ENCODE data around the gene EVA1C.

The EVA1C gene

GRCh38 chr21:32413697-32414578, 1.4 kb downstream of the EVA1C start:
- Histone ChIP-seq H3K27ac (ENCODE audit: low read depth, low read length) (no peak overlapping the region), H3K27me3 (ENCODE audit: insufficient read depth, low read length) (peaks cover 63% of the 10 kb centered on the region), H3K36me3 (ENCODE audit: insufficient read depth, low read length) (no peaks in the 10 kb centered on the region), H3K9me3 (ENCODE audit: insufficient read depth, low read depth, low read length) (no peaks in the 10 kb centered on the region), H3K9ac (ENCODE audit: low read depth, low read length) (no peak overlapping the region), H3K4me3 (ENCODE audit: low read length) (no peak overlapping the region; the same call in 1 of the 2 replicates), H3K4me1 (ENCODE audit: insufficient read depth, low read length) (peaks cover 19% of the 10 kb centered on the region)
- 73% methylated on average over 7 of the region's 7 CpGs for WGBS

GRCh38 chr21:32414579-32415358, 2.3 kb downstream of the EVA1C start:
- Histone ChIP-seq H3K27me3 (ENCODE audit: insufficient read depth, low read length) (peaks cover 55% of the 10 kb centered on the region), H3K9me3 (ENCODE audit: insufficient read depth, low read depth, low read length) (no peaks in the 10 kb centered on the region), H3K4me1 (ENCODE audit: insufficient read depth, low read length) (peaks cover 19% of the 10 kb centered on the region), H3K27ac (ENCODE audit: low read depth, low read length) (no peak overlapping the region; the same call in 1 of the 2 replicates), H3K36me3 (ENCODE audit: insufficient read depth, low read length) (no peaks in the 10 kb centered on the region), H3K4me3 (ENCODE audit: low read length) (no peak overlapping the region), H3K9ac (ENCODE audit: low read depth, low read length) (no peak overlapping the region)
- 71% methylated on average over 8 of the region's 8 CpGs for WGBS

- no peak overlapping the region for H3K9ac ChIP-seq (ENCODE audit: low read depth, low read length)
- H3K27me3 ChIP-seq (ENCODE audit: insufficient read depth, low read length) = peaks cover 46% of the 10 kb centered on the region
- H3K36me3 ChIP-seq (ENCODE audit: insufficient read depth, low read length) = no peaks in the 10 kb centered on the region
- peaks cover 19% of the 10 kb centered on the region for H3K4me1 ChIP-seq (ENCODE audit: insufficient read depth, low read length)
- no peaks in the 10 kb centered on the region for H3K9me3 ChIP-seq (ENCODE audit: insufficient read depth, low read depth, low read length)
- 68% methylated on average over 11 of the region's 11 CpGs for whole genome bisulfite sequencing
- no peak overlapping the region for H3K4me3 ChIP-seq (ENCODE audit: low read length)
- no peak overlapping the region; the same call in 1 of the 2 replicates for H3K27ac ChIP-seq (ENCODE audit: low read depth, low read length)
Measured at GRCh38 chr21:32415451-32416398, 3.2 kb downstream of the EVA1C start.

GRCh38 chr21:32418146-32418545, 5.6 kb downstream of the EVA1C start:
- 89% methylated on average over 4 of the region's 4 CpGs for WGBS
- H3K27me3 ChIP-seq (ENCODE audit: insufficient read depth, low read length) = peaks cover 22% of the 10 kb centered on the region
- H3K9me3 ChIP-seq (ENCODE audit: insufficient read depth, low read depth, low read length) = peaks cover 5% of the 10 kb centered on the region
- no peak overlapping the region for H3K27ac ChIP-seq (ENCODE audit: low read depth, low read length)
- H3K4me1 ChIP-seq (ENCODE audit: insufficient read depth, low read length) = peaks cover 17% of the 10 kb centered on the region
- H3K4me3 ChIP-seq (ENCODE audit: low read length) = no peak overlapping the region
- H3K9ac ChIP-seq (ENCODE audit: low read depth, low read length) = no peak overlapping the region
- H3K36me3 ChIP-seq (ENCODE audit: insufficient read depth, low read length) = no peaks in the 10 kb centered on the region

- H3K27ac ChIP-seq (ENCODE audit: low read depth, low read length) = no peak overlapping the region
- 95% methylated on average over 1 of the region's 2 CpGs for WGBS
Measured at GRCh38 chr21:32422064-32422463, 9.6 kb downstream of the EVA1C start.

GRCh38 chr21:32423320-32424190, 11.0 kb downstream of the EVA1C start:
- Histone ChIP-seq H3K4me1 (ENCODE audit: insufficient read depth, low read length) (peaks cover 3% of the 10 kb centered on the region; the same call in 1 of the 2 replicates), H3K36me3 (ENCODE audit: insufficient read depth, low read length) (no peaks in the 10 kb centered on the region), H3K27ac (ENCODE audit: low read depth, low read length) (no peak overlapping the region), H3K9me3 (ENCODE audit: insufficient read depth, low read depth, low read length) (peaks cover 5% of the 10 kb centered on the region), H3K27me3 (ENCODE audit: insufficient read depth, low read length) (no peaks in the 10 kb centered on the region), H3K4me3 (ENCODE audit: low read length) (no peak overlapping the region), H3K9ac (ENCODE audit: low read depth, low read length) (no peak overlapping the region)
- WGBS = 88% methylated on average over 9 of the region's 9 CpGs

More at GRCh38 chr21:32422064-32422463, 9.6 kb downstream of the EVA1C start:
- Histone ChIP-seq H3K9me3 (ENCODE audit: insufficient read depth, low read depth, low read length) (peaks cover 5% of the 10 kb centered on the region), H3K9ac (ENCODE audit: low read depth, low read length) (no peak overlapping the region), H3K4me3 (ENCODE audit: low read length) (no peak overlapping the region), H3K36me3 (ENCODE audit: insufficient read depth, low read length) (no peaks in the 10 kb centered on the region), H3K4me1 (ENCODE audit: insufficient read depth, low read length) (no peaks in the 10 kb centered on the region), H3K27me3 (ENCODE audit: insufficient read depth, low read length) (no peaks in the 10 kb centered on the region)

- no peaks in the 10 kb centered on the region for H3K36me3 ChIP-seq (ENCODE audit: insufficient read depth, low read length)
- no peak overlapping the region for H3K9ac ChIP-seq (ENCODE audit: low read depth, low read length)
- H3K27me3 ChIP-seq (ENCODE audit: insufficient read depth, low read length) = no peaks in the 10 kb centered on the region
- no peak overlapping the region for H3K27ac ChIP-seq (ENCODE audit: low read depth, low read length)
- peaks cover 7% of the 10 kb centered on the region; the same call in 1 of the 2 replicates for H3K4me1 ChIP-seq (ENCODE audit: insufficient read depth, low read length)
- peaks cover 5% of the 10 kb centered on the region for H3K9me3 ChIP-seq (ENCODE audit: insufficient read depth, low read depth, low read length)
- WGBS = 97% methylated on average over 2 of the region's 2 CpGs
- no peak overlapping the region for H3K4me3 ChIP-seq (ENCODE audit: low read length)
Measured at GRCh38 chr21:32424191-32424535, 11.7 kb downstream of the EVA1C start.

- WGBS = 93% methylated on average over 5 of the region's 5 CpGs
- Histone ChIP-seq H3K27me3 (ENCODE audit: insufficient read depth, low read length) (no peaks in the 10 kb centered on the region), H3K9me3 (ENCODE audit: insufficient read depth, low read depth, low read length) (peaks cover 5% of the 10 kb centered on the region), H3K27ac (ENCODE audit: low read depth, low read length) (no peak overlapping the region), H3K4me3 (ENCODE audit: low read length) (no peak overlapping the region), H3K9ac (ENCODE audit: low read depth, low read length) (no peak overlapping the region), H3K36me3 (ENCODE audit: insufficient read depth, low read length) (no peaks in the 10 kb centered on the region), H3K4me1 (ENCODE audit: insufficient read depth, low read length) (peaks cover 7% of the 10 kb centered on the region; the same call in 1 of the 2 replicates)
Measured at GRCh38 chr21:32424674-32425073, 12.2 kb downstream of the EVA1C start.

- Histone ChIP-seq H3K27me3 (ENCODE audit: insufficient read depth, low read length) (no peaks in the 10 kb centered on the region), H3K27ac (ENCODE audit: low read depth, low read length) (no peak overlapping the region), H3K4me1 (ENCODE audit: insufficient read depth, low read length) (peaks cover 7% of the 10 kb centered on the region; the same call in 1 of the 2 replicates), H3K4me3 (ENCODE audit: low read length) (no peak overlapping the region), H3K9ac (ENCODE audit: low read depth, low read length) (no peak overlapping the region), H3K36me3 (ENCODE audit: insufficient read depth, low read length) (no peaks in the 10 kb centered on the region), H3K9me3 (ENCODE audit: insufficient read depth, low read depth, low read length) (peaks cover 5% of the 10 kb centered on the region)
- WGBS = 95% methylated on average over 4 of the region's 4 CpGs
Measured at GRCh38 chr21:32425628-32426027, 13.1 kb downstream of the EVA1C start.

GRCh38 chr21:32426066-32426465, 13.6 kb downstream of the EVA1C start:
- Histone ChIP-seq H3K36me3 (ENCODE audit: insufficient read depth, low read length) (no peaks in the 10 kb centered on the region), H3K4me1 (ENCODE audit: insufficient read depth, low read length) (peaks cover 7% of the 10 kb centered on the region; the same call in 1 of the 2 replicates), H3K27me3 (ENCODE audit: insufficient read depth, low read length) (no peaks in the 10 kb centered on the region), H3K4me3 (ENCODE audit: low read length) (no peak overlapping the region), H3K9me3 (ENCODE audit: insufficient read depth, low read depth, low read length) (peaks cover 5% of the 10 kb centered on the region), H3K9ac (ENCODE audit: low read depth, low read length) (no peak overlapping the region), H3K27ac (ENCODE audit: low read depth, low read length) (no peak overlapping the region)
- 86% methylated on average over 5 of the region's 5 CpGs for WGBS

All from HUES64 (cell line).